Neural cell (in vitro differentiated cells): Measurements from ENCODE around the gene ANKIB1. TPM values are rescaled to one million over a fixed set of nuclear protein-coding genes. Genes with fewer than 3 reads are reported as not detected.

Source experiments
- H2AFZ ChIP-seq: fragments of 200-600, 300-800 bp; sonication (generic), shearing (Covaris generic); 2 replicates; pipeline ENCODE4 v1.6.0; 2014; ENCODE audit warnings: low read depth, mild to moderate bottlenecking, antibody characterized with exemption, low read length, moderate library complexity
- H3F3A ChIP-seq: fragments of 200-600 bp; shearing (Covaris generic); 2 replicates; pipeline ENCODE4 v1.6.1; 2016; ENCODE audit warnings: mild to moderate bottlenecking, moderate library complexity, mixed read lengths, antibody characterized with exemption, low read length; ENCODE audit not compliant: insufficient read depth, poor library complexity, severe bottlenecking
- H3K27ac ChIP-seq: fragments of 200-600, 300-800 bp; sonication (generic), shearing (Covaris generic); 2 replicates; pipeline ENCODE4 v1.5.1; 2014; ENCODE audit warnings: mild to moderate bottlenecking, low read length, moderate library complexity
- H3K27me3 ChIP-seq: fragments of 300-800, 200-600 bp; sonication (generic), shearing (Covaris generic); 2 replicates; pipeline ENCODE4 v1.6.0; 2014; ENCODE audit warnings: mild to moderate bottlenecking, low read depth, low read length, moderate library complexity; ENCODE audit not compliant: insufficient read depth
- H3K36me3 ChIP-seq: fragments of 300-800, 200-600 bp; sonication (generic), shearing (Covaris generic); 2 replicates; pipeline ENCODE4 v1.5.1; 2014; ENCODE audit warnings: mild to moderate bottlenecking, antibody characterized with exemption, low read length, moderate library complexity; ENCODE audit not compliant: insufficient read depth
- H3K4me2 ChIP-seq: fragments of 300-800, 200-600 bp; sonication (generic), shearing (Covaris generic); 2 replicates; pipeline ENCODE4 v1.6.0; 2014; ENCODE audit warnings: mild to moderate bottlenecking, low read length
- H3K4me3 ChIP-seq: fragments of 300-800, 200-600 bp; sonication (generic), shearing (Covaris generic); 2 replicates; pipeline ENCODE4 v1.5.1; 2014; ENCODE audit warnings: mild to moderate bottlenecking, low read length, moderate library complexity
- H3K79me2 ChIP-seq: fragments of 200-600 bp; shearing (Covaris generic); replicated peaks from 2 replicates; pipeline ENCODE4 v1.6.0; 2014; ENCODE audit warnings: mild to moderate bottlenecking, low read length, moderate library complexity; ENCODE audit not compliant: insufficient read depth
- H3K9ac ChIP-seq: fragments of 300-800, 200-600 bp; sonication (generic), shearing (Covaris generic); 2 replicates; pipeline ENCODE4 v1.6.1; 2016; ENCODE audit warnings: mild to moderate bottlenecking, low read length, mixed read lengths
- H3K9me2 ChIP-seq: fragments of 200-600 bp; shearing (Covaris generic); 2 replicates; pipeline ENCODE4 v1.6.1; 2016; ENCODE audit warnings: mild to moderate bottlenecking, low read length, mixed read lengths; ENCODE audit not compliant: insufficient read depth
- H3K9me3 ChIP-seq: fragments of 200-600, 300-800 bp; sonication (generic), shearing (Covaris generic); 2 replicates; pipeline ENCODE4 v1.6.1; 2016; ENCODE audit warnings: mild to moderate bottlenecking, mixed run types, low read length, moderate library complexity, mixed read lengths
- H4K20me1 ChIP-seq: fragments of 200-600 bp; shearing (Covaris generic); 2 replicates; pipeline ENCODE4 v1.6.1; 2016; ENCODE audit warnings: mild to moderate bottlenecking, mixed run types; ENCODE audit not compliant: insufficient read depth
- EP300 ChIP-seq: fragments of 450-650 bp; conservative IDR thresholded peaks from 2 replicates; pipeline ENCODE4 v1.6.1; 2014; ENCODE audit warnings: antibody characterized with exemption, mild to moderate bottlenecking, moderate library complexity; ENCODE audit not compliant: poor library complexity, severe bottlenecking
- EZH2 ChIP-seq: fragments of 200-600, 300-800 bp; shearing (Covaris generic), sonication (generic); IDR thresholded peaks from 2 replicates; pipeline ENCODE4 v1.6.1; 2014; ENCODE audit warnings: antibody characterized with exemption, low read length, borderline replicate concordance, mild to moderate bottlenecking; ENCODE audit not compliant: insufficient read depth, poor library complexity, severe bottlenecking
- MXI1 ChIP-seq: fragments of 450-650 bp; conservative IDR thresholded peaks from 2 replicates; pipeline ENCODE4 v1.6.1; 2014; ENCODE audit warnings: antibody characterized with exemption, mild to moderate bottlenecking; ENCODE audit not compliant: poor library complexity, severe bottlenecking
- POLR2AphosphoS5 ChIP-seq: IDR thresholded peaks from 2 replicates; pipeline ENCODE4 v1.6.1; 2012
- RAD21 ChIP-seq: fragments of 450-650 bp; conservative IDR thresholded peaks from 2 replicates; pipeline ENCODE4 v1.6.1; 2014; ENCODE audit warnings: antibody characterized with exemption, mild to moderate bottlenecking, moderate library complexity
- SMC3 ChIP-seq: fragments of 450-650 bp; conservative IDR thresholded peaks from 2 replicates; pipeline ENCODE4 v1.6.1; 2014; ENCODE audit warnings: antibody characterized with exemption, mild to moderate bottlenecking, moderate library complexity; ENCODE audit not compliant: poor library complexity
- TAF1 ChIP-seq: IDR thresholded peaks from 2 replicates; pipeline ENCODE4 v1.6.1; 2012; ENCODE audit warnings: low read depth
- polyA plus RNA-seq: library from polyadenylated mRNA; depleted of rRNA; stranded (reverse); fragments of >200 nt; gene quantifications from 2 replicates; pipeline ENCODE4 v1.2.3, GENCODE V29; 2014
- TF ChIP-seq, protein P1 (sequence below): fragments of 450-650 bp; IDR thresholded peaks from 2 replicates; pipeline ENCODE4 v1.5.1; 2014; ENCODE audit warnings: antibody characterized with exemption, mild to moderate bottlenecking, moderate library complexity; ENCODE audit not compliant: poor library complexity, severe bottlenecking
- TF ChIP-seq, protein P2 (sequence below): IDR thresholded peaks from 2 replicates; pipeline ENCODE4 v1.6.1; 2012; ENCODE audit warnings: borderline replicate concordance

The ANKIB1 gene
- polyA plus RNA-seq, 1 donor from 2014 or later = 83.0 TPM

DNA sequence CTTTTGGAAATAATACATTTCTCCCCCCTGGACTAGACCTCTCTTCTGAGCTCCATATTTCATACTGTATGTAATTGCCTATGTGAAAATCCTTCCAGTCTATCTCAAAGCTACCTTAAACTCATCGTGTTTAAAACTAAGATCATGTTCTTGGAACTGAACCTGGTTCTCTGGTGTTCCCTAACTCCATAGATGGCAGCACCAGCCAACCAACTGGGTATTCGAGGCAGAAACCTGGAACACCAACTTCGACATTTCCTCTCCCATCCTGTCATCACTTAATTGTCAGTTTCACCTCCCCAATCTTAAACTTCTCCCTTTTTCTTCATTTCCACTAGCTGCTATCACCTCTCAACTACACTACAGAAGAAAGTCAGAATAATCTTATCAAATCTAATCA, 87.0 kb downstream of the ANKIB1 start:
- no peak overlapping the region for H3K27ac ChIP-seq
- H3K79me2 ChIP-seq = no peaks in the 10 kb centered on the region
- H3K4me3 ChIP-seq = no peak overlapping the region

DNA sequence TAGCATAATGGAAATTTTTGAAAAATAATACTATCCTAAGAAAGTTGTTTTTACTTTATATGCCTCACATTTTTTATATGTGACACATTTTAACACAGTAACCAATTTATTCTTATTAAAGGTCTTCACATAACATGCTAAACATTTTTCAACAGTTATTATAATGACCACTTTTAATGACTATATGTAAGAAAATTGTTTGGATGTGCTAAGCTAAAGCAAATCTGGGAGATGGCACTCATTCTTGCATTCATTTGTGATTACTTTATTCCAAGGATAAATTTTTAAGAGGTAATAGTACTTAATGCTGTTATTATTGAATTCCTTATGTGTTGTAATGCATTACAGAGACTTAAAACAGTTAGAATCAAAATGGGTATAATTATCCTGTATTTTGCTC, 88.1 kb downstream of the ANKIB1 start:
- H3F3A ChIP-seq = no peaks in the 10 kb centered on the region
- TF ChIP-seq SMC3 (no peak), EP300 (no peak), RAD21 (no peak), MXI1 (no peak), EZH2 (no peak), POLR2AphosphoS5 (no peak), TAF1 (no peak)
- TF ChIP-seq, protein P1, sequence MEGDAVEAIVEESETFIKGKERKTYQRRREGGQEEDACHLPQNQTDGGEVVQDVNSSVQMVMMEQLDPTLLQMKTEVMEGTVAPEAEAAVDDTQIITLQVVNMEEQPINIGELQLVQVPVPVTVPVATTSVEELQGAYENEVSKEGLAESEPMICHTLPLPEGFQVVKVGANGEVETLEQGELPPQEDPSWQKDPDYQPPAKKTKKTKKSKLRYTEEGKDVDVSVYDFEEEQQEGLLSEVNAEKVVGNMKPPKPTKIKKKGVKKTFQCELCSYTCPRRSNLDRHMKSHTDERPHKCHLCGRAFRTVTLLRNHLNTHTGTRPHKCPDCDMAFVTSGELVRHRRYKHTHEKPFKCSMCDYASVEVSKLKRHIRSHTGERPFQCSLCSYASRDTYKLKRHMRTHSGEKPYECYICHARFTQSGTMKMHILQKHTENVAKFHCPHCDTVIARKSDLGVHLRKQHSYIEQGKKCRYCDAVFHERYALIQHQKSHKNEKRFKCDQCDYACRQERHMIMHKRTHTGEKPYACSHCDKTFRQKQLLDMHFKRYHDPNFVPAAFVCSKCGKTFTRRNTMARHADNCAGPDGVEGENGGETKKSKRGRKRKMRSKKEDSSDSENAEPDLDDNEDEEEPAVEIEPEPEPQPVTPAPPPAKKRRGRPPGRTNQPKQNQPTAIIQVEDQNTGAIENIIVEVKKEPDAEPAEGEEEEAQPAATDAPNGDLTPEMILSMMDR = no peak
- TF ChIP-seq, protein P2, sequence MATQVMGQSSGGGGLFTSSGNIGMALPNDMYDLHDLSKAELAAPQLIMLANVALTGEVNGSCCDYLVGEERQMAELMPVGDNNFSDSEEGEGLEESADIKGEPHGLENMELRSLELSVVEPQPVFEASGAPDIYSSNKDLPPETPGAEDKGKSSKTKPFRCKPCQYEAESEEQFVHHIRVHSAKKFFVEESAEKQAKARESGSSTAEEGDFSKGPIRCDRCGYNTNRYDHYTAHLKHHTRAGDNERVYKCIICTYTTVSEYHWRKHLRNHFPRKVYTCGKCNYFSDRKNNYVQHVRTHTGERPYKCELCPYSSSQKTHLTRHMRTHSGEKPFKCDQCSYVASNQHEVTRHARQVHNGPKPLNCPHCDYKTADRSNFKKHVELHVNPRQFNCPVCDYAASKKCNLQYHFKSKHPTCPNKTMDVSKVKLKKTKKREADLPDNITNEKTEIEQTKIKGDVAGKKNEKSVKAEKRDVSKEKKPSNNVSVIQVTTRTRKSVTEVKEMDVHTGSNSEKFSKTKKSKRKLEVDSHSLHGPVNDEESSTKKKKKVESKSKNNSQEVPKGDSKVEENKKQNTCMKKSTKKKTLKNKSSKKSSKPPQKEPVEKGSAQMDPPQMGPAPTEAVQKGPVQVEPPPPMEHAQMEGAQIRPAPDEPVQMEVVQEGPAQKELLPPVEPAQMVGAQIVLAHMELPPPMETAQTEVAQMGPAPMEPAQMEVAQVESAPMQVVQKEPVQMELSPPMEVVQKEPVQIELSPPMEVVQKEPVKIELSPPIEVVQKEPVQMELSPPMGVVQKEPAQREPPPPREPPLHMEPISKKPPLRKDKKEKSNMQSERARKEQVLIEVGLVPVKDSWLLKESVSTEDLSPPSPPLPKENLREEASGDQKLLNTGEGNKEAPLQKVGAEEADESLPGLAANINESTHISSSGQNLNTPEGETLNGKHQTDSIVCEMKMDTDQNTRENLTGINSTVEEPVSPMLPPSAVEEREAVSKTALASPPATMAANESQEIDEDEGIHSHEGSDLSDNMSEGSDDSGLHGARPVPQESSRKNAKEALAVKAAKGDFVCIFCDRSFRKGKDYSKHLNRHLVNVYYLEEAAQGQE = no peak
- no peak overlapping the region for H3K4me2 ChIP-seq
- no peak overlapping the region for H3K27ac ChIP-seq
- H3K9me3 ChIP-seq = no peaks in the 10 kb centered on the region
- no peak overlapping the region for H3K4me3 ChIP-seq
- no peaks in the 10 kb centered on the region for H3K9me2 ChIP-seq
- no peaks in the 10 kb centered on the region for H3K79me2 ChIP-seq
- H4K20me1 ChIP-seq = no peaks in the 10 kb centered on the region
- H3K27me3 ChIP-seq = no peaks in the 10 kb centered on the region
- H2AFZ ChIP-seq = no peak overlapping the region
- no peak overlapping the region for H3K9ac ChIP-seq
- H3K36me3 ChIP-seq = peaks cover 5% of the 10 kb centered on the region

More for the DNA sequence above, 87.0 kb downstream of the ANKIB1 start:
- Histone ChIP-seq H3K4me2 (no peak overlapping the region), H3K9ac (no peak overlapping the region), H4K20me1 (no peaks in the 10 kb centered on the region), H2AFZ (no peak overlapping the region), H3K36me3 (peaks cover 5% of the 10 kb centered on the region), H3F3A (no peaks in the 10 kb centered on the region), H3K9me3 (no peaks in the 10 kb centered on the region), H3K27me3 (no peaks in the 10 kb centered on the region), H3K9me2 (no peaks in the 10 kb centered on the region)
- TF ChIP-seq MXI1 (no peak), SMC3 (no peak), POLR2AphosphoS5 (no peak), EP300 (no peak)

DNA sequence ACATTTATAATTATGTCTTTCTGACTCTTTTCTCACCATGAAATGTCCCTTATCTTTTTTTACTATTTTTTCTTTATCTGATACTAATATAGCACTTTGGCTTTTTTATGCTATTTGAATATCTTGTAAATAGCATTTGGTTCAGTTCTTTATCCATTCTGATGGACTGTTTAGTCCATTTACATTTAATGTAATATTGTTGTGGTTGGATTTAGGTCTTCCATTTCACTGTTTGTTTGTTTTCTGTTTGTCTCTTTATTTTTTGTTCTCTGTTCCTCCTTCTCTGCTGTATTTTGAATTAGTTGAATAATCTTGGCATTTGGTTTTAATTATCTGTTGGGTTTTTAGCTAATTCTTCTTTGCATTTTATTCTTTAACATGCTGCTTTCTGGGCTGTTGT, 89.8 kb downstream of the ANKIB1 start:
- no peak for TF ChIP-seq MXI1
- TF ChIP-seq POLR2AphosphoS5 = no peak
- no peak for TF ChIP-seq EP300
- TF ChIP-seq, protein P2 = no peak
- TF ChIP-seq RAD21 = no peak
- TF ChIP-seq SMC3 = no peak
- TF ChIP-seq EZH2 = no peak
- TF ChIP-seq TAF1 = no peak
- TF ChIP-seq, protein P1 = no peak
- Histone ChIP-seq H3K9me2 (no peaks in the 10 kb centered on the region), H3K36me3 (peaks cover 5% of the 10 kb centered on the region), H3K4me2 (no peak overlapping the region), H2AFZ (no peak overlapping the region), H3F3A (no peaks in the 10 kb centered on the region), H4K20me1 (no peaks in the 10 kb centered on the region), H3K9me3 (no peaks in the 10 kb centered on the region), H3K4me3 (no peak overlapping the region), H3K27me3 (no peaks in the 10 kb centered on the region), H3K27ac (no peak overlapping the region), H3K79me2 (no peaks in the 10 kb centered on the region), H3K9ac (no peak overlapping the region)
